Cardiac atrium fibroblast (primary cell): Measurements from ENCODE around the gene ARHGAP21. TPM values are rescaled to one million over a fixed set of nuclear protein-coding genes. Genes with fewer than 3 reads are reported as not detected.

ENCODE experiments used
- total RNA-seq: library from RNA; depleted of rRNA; stranded (reverse); fragments of >200 nt; gene quantifications from 2 replicates; pipeline ENCODE4 v1.2.3, GENCODE V29; 2015

Gene ARHGAP21
- total RNA-seq = 79.2 and 81.4 TPM in 2 replicates

GRCh38 chr10:24723788-24724380, at the start of gene ARHGAP21:
Gene ARHGAP21 (minus strand): TSS chr10:24723887. CDS start chr10:24721899, 1,988 bp downstream.

Other genes with a start within 250 kb of the ARHGAP21 start
- gene PRTFDC1, start 228.7 kb upstream of the ARHGAP21 start, total RNA-seq = 11.4 and 14.6 TPM in 2 replicates